Spleen (tissue), 11 donors: ENCODE results near the gene MRAS. TPM values are rescaled to one million over a fixed set of nuclear protein-coding genes. Genes with fewer than 3 reads are reported as not detected.
"Not testable (repeated sequence)": the region's sequence is repeated elsewhere in the genome, so short reads cannot be mapped to it uniquely, and the experiment has no call there.

ENCODE experiments used
- DNase-seq: peaks from one replicate; pipeline ENCODE4 v3.0.0-alpha.2; 2020
- H3K27ac ChIP-seq, 8 donors: fragments of 200-600 bp; sonication (generic) in 7 of 8; 1 replicate in 4 of 8; 2 replicates in 4 of 8; pipeline versions ENCODE4 v1.5.0 to v1.8.0; 2016 to 2021; ENCODE audit warnings: inconsistent platforms in 4 of 8, mild to moderate bottlenecking in 4 of 8, moderate library complexity in 1 of 8
- H3K27me3 ChIP-seq, 7 donors: fragments of 200-600 bp; sonication (generic) in 6 of 7; replicated peaks in 1 of 7; 1 replicate in 4 of 7; 2 replicates in 3 of 7; pipeline versions ENCODE4 v1.5.0 to v1.8.0; 2016 to 2021; ENCODE audit warnings: inconsistent platforms in 3 of 7, mild to moderate bottlenecking in 1 of 7
- H3K36me3 ChIP-seq, 6 donors: fragments of 200-600 bp; sonication (generic) in 5 of 6; 1 replicate in 4 of 6; 2 replicates in 2 of 6; pipeline versions ENCODE4 v1.5.0 to v1.8.0; 2016 to 2021; ENCODE audit warnings: inconsistent platforms in 2 of 6
- H3K4me1 ChIP-seq, 6 donors: fragments of 200-600 bp; sonication (generic) in 5 of 6; 1 replicate in 3 of 6; 2 replicates in 3 of 6; pipeline versions ENCODE4 v1.5.0 to v1.8.0; 2016 to 2021; ENCODE audit warnings: inconsistent platforms in 3 of 6
- H3K4me3 ChIP-seq, 8 donors: fragments of 200-600 bp; sonication (generic) in 7 of 8; 1 replicate in 4 of 8; 2 replicates in 4 of 8; pipeline versions ENCODE4 v1.5.0 to v1.8.0; 2016 to 2021; ENCODE audit warnings: inconsistent platforms in 4 of 8, mild to moderate bottlenecking in 4 of 8, moderate library complexity in 2 of 8
- H3K9me3 ChIP-seq, 8 donors: fragments of 200-600 bp; sonication (generic) in 7 of 8; 1 replicate in 4 of 8; 2 replicates in 4 of 8; pipeline versions ENCODE4 v1.5.0 to v1.8.0; 2016 to 2021; ENCODE audit warnings: inconsistent platforms in 4 of 8
- CTCF ChIP-seq, 11 experiments: fragments of 200-600 bp in 7 of 11; fragments of 450-650 bp in 4 of 11; sonication (generic) in 4 of 11; IDR thresholded peaks in 8 of 11; conservative IDR thresholded peaks in 3 of 11; 1 replicate in 7 of 11; 2 replicates in 4 of 11; pipeline versions ENCODE4 v1.4.0 to v1.8.0; 2016 to 2021; ENCODE audit warnings: antibody characterized with exemption in 11 of 11, inconsistent platforms in 4 of 11, mild to moderate bottlenecking in 1 of 11
- POLR2A ChIP-seq, 3 donors: fragments of 450-650 bp; IDR thresholded peaks; one replicate each; pipeline ENCODE4 v1.5.1; 2017; ENCODE audit warnings: antibody characterized with exemption in 3 of 3, mild to moderate bottlenecking in 1 of 3
- POLR2AphosphoS5 ChIP-seq, 3 donors: sonication (generic); formaldehyde crosslinking; IDR thresholded peaks; one replicate each; pipeline ENCODE4 v1.5.1; 2017; ENCODE audit warnings: antibody characterized with exemption in 3 of 3
- WGBS, 5 donors: extraction: QIAGEN DNeasy Blood & Tissue Kit in 3 of 5; methylation state at CpG; one replicate each; pipeline versions ENCODE4 v1.1.5 to v1.1.7; 2013 to 2018; 5-methylcytosine and 5-hydroxymethylcytosine counted together
- intact Hi-C: fragments of 100-400 bp; cut with DNase I; formaldehyde crosslinking; loops from one replicate; pipeline ENCODE4 v1.15.0; 2023; ENCODE audit warnings: low total_unique reads
- polyA plus RNA-seq, 3 donors: library from polyadenylated mRNA; stranded (reverse); fragments of 200-250 nt; gene quantifications; one replicate each; pipeline ENCODE4 v1.2.1, GENCODE V29; 2013
- total RNA-seq, 7 donors: library from RNA; depleted of rRNA in 3 of 7; stranded (reverse); fragments of >200 nt in 3 of 7; fragmentation: NEBNext Ultra II Directional in 4 of 7; extraction: Animal tissue kit (Norgen Biotek cat#: 25700) in 4 of 7; gene quantifications; one replicate each; pipeline versions ENCODE4 v1.1.0 to v1.2.1, GENCODE V29; 2016 to 2021
- donor health status: healthy with polysubstance abuse.
- donor health status: DM: no; HTN: no; CAD: no; lungs with moderate emphysema.
- donor health status: DM: no; HTN: no; CAD: no.
- donor health status: Bipolar disorder and iron deficiency.
- donor health status: healthy.
- donor health status: DM: no; HTN: no; CAD: no.
- donor health status: DM: yes; HTN: yes; CAD: no.

The MRAS gene
- total and polyA plus RNA-seq, 10 donors = 4.1 to 36.7 (median 21.4) TPM

DNA sequence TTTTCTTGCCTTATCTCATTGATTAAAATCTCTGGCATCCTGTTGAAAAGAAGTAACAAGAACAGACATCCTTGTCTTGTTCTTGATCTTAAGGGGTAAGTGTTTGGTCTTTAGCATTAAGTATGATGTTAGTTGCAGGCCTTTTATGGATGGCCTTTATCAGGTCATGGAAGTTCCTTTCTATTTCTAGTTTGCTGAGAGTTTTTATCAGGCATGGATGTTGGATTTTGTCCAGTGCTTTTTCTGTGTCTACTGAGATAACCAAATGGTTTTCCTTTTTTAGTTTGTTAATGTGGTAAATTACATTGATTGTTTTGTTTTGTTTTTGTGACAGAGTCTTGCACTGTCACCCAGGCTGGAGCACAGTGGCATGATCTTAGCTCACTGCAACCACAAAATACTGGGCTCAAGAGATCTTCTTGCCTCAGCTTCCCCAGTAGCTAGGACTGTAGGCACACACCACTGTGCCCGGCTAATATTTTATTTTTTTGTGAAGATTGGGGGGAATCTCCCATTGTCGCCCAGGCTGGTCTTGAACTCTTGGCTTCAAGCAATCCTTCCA lies 26.3 kb downstream of the MRAS start:
- H3K27ac ChIP-seq = peak overlapping the region in 5 of 8 donors; percentile 3 to 53 (median 40)
- H3K27me3 ChIP-seq = peaks cover 0 to 36% (median 0%) of the 10 kb centered on the region in 7 donors
- 46 to 100% (median 67%) methylated on average over 2 of the region's 2 CpGs for WGBS, 5 donors
- no peaks in the 10 kb centered on the region for H3K36me3 ChIP-seq
- TF ChIP-seq POLR2A (IDR thresholded peaks at IDR 0.05) = no peak
- no peak for TF ChIP-seq CTCF (IDR thresholded peaks at IDR 0.05 in 8 of 11, conservative IDR thresholded peaks at IDR 0.05 in 3 of 11)
- no peak for TF ChIP-seq POLR2AphosphoS5 (IDR thresholded peaks at IDR 0.05)
- H3K4me1 ChIP-seq = peaks cover 0 to 18% (median 8%) of the 10 kb centered on the region in 6 donors
- DNase-seq = no peak
- intact Hi-C loops = no loop called here
- no peak overlapping the region for H3K4me3 ChIP-seq
- H3K9me3 ChIP-seq = peaks cover 0 to 10% (median 0%) of the 10 kb centered on the region in 8 donors

DNA sequence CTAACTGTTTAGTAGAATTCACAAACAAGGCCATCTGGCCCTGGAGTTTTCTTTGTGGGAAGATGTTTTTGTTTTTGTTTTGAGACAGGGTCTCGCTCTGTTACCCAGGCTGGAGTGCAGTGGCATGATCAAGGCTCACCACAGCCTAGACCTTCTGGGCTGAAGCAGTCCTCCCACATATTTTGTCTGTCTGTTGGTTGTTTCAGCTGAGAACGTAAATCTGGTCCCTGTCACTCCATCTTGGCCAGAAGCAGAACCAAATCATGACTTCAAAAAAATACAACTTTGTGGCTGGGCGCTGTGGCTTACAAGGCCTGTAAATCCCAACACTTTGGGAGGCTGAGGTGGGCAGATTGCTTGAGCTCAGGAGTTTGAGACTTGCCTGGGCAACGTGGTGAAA lies 27.1 kb downstream of the MRAS start:
- 73 to 80% (median 76%) methylated on average over 4 of the region's 4 CpGs for WGBS, 5 donors

GRCh38 chr3:138376663-138377062 lies 28.3 kb downstream of the MRAS start:
- intact Hi-C loops = no loop called here
- Histone ChIP-seq H3K4me3 (no peak overlapping the region), H3K36me3 (no peaks in the 10 kb centered on the region), H3K27ac (no peak overlapping the region), H3K9me3 (peaks cover 0 to 7% (median 0%) of the 10 kb centered on the region in 8 donors), H3K4me1 (peaks cover 0 to 14% (median 2%) of the 10 kb centered on the region in 6 donors), H3K27me3 (peaks cover 0 to 49% (median 0%) of the 10 kb centered on the region in 7 donors)
- WGBS, 5 donors = 64 to 88% (median 83%) methylated on average over 2 of the region's 2 CpGs
- TF ChIP-seq CTCF (IDR thresholded peaks at IDR 0.05 in 8 of 11, conservative IDR thresholded peaks at IDR 0.05 in 3 of 11) (no peak), POLR2A (IDR thresholded peaks at IDR 0.05) (no peak), POLR2AphosphoS5 (IDR thresholded peaks at IDR 0.05) (no peak)
- no peak for DNase-seq

More for the DNA sequence above, 27.1 kb downstream of the MRAS start:
- peak overlapping the region in 4 of 8 donors; percentile 3 to 53 (median 39) for H3K27ac ChIP-seq
- peaks cover 0 to 37% (median 0%) of the 10 kb centered on the region in 7 donors for H3K27me3 ChIP-seq
- DNase-seq = peak; percentile 18
- peaks cover 0 to 12% (median 8%) of the 10 kb centered on the region in 6 donors for H3K4me1 ChIP-seq
- peaks cover 0 to 10% (median 0%) of the 10 kb centered on the region in 8 donors for H3K9me3 ChIP-seq
- H3K4me3 ChIP-seq = no peak overlapping the region
- intact Hi-C loops = no loop called here
- TF ChIP-seq POLR2AphosphoS5 (IDR thresholded peaks at IDR 0.05) (no peak), POLR2A (IDR thresholded peaks at IDR 0.05) (no peak), CTCF (IDR thresholded peaks at IDR 0.05 in 8 of 11, conservative IDR thresholded peaks at IDR 0.05 in 3 of 11) (no peak)
- H3K36me3 ChIP-seq = no peaks in the 10 kb centered on the region

DNA sequence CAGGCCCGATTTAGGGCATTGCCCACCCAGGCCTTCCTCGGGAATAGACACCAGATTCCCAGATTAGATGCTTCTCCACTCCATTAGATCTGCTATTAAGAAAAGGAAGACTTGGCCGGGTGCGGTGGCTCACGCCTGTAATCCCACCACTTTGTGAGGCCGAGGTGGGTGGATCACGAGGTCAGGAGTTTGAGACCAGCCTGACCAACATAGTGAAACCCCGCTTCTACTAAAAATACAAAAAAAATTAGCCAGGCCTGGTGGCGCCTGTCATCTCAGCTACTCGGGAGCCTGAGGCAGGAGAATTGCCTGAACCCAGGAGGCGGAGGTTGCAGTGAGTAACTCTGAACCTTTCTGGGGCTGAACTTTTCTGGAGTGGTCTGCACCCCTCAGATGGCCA lies 28.8 kb downstream of the MRAS start:
- Histone ChIP-seq H3K4me1 (peaks cover 0 to 19% (median 4%) of the 10 kb centered on the region in 6 donors), H3K27me3 (peaks cover 0 to 54% (median 0%) of the 10 kb centered on the region in 7 donors)
- H3K27ac ChIP-seq, intact Hi-C loops, H3K4me3 ChIP-seq, H3K9me3 ChIP-seq, H3K36me3 ChIP-seq: not testable (repeated sequence)
- 89 to 96% (median 93%) methylated on average over 11 of the region's 11 CpGs for WGBS, 5 donors
- DNase-seq = peak; percentile 53
